HG03159 (cell line): ENCODE results near the gene SRSF12.
"Not testable (repeated sequence)": the region's sequence is repeated elsewhere in the genome, so short reads cannot be mapped to it uniquely, and the experiment has no call there.

ENCODE experiments used
- ATAC-seq: cut with Tn5 transposase; IDR thresholded peaks from one replicate; pipeline ENCODE4 v1.9.1; 2021; ENCODE audit warnings: mild to moderate bottlenecking, moderate library complexity; ENCODE audit not compliant: unreplicated experiment

The SRSF12 gene

DNA sequence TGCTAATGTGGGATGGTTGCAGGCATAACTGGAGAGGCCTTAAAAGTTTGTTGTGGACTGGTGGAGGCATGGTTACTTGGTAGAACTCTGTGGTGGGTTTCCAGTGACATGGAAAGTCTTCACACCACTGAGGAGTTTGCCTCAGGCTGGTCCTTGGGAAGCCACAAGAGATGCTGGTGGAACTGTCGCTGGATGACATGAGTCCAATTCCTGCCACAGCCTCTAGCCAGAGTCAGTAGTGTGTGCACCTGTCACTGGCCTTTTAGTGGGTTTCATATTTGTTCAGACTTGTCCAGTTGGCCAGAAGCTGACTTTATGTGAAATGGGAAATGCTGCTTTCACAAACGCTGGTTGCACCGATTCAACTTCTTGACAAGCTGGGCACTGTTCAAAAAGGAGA is 13.7 kb upstream of the SRSF12 start:
- ATAC-seq: no peak

DNA sequence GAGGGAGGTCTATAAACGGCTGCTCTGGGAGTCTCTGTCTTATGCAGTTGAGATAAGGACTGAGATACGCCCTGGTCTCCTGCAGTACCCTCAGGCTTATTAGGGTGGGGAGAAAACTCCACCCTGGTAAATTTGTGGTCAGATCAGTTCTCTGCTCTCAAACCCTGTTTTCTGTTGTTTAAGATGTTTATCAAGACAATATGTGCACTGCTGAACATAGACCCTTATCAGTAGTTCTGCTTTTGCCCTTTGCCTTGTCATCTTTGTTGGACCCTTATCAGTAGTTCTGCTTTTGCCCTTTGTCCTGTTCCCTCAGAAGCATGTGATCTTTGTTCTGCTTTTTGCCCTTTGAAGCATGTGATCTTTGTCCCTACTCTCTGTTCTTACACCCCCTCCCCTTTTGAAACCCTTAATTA is 10.4 kb upstream of the SRSF12 start:
- ATAC-seq: not testable (repeated sequence)

DNA sequence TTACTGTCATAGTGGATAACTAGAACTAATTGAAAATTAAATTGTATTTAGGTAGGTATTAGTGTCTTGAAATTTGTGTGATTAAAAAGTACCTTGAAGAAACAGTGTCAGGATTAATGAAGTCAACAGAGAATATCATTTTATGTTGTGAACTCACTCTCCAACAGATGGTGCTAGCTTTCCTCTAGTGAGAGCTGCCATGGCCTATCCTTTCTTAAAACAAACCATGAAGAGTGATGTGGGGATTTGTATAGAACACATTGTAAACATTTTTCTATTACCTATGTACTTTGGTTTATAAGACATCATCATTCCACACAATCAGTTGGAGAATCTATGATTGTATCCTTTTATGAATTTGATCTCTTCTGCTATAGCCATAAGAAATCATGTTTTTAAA is 4.8 kb upstream of the SRSF12 start:
- ATAC-seq: no peak

DNA sequence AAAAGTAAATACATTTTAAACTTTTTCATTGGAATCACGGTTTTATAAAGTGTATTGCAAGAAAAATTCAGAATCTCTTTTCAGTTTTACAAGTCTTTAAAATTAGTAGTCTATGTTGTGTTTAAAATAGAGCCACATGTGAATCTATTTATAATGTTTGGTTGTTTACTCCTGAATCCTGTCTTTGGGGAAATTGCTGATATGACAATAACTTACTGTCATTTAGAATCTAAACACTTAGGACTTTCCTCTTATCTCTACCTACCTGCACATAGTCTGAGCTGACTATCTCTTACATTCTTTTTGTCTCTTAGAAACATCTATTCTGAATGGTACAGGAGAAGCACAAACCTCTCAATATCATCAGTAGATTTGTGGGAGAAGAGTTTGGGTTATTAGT is 4.1 kb upstream of the SRSF12 start:
- ATAC-seq: no peak

DNA sequence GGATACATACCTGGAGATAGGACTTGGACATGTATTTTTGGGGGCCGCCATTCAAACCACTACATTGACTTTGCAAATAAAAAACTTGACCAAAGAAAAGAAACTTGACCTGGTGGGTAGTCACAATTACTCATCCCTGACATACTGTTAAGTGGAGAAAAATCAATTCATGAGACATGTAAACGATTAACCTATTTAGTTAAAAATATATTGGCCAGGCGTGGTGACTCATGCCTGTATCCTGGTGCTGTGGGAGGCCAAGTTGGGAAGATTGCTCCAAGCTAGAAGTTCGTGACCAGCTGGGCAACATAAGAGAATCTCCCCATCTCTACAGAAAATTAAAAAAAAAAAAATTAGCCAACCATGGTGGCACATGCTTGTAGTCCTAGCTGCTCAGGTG is 2.5 kb upstream of the SRSF12 start:
- no peak for ATAC-seq

DNA sequence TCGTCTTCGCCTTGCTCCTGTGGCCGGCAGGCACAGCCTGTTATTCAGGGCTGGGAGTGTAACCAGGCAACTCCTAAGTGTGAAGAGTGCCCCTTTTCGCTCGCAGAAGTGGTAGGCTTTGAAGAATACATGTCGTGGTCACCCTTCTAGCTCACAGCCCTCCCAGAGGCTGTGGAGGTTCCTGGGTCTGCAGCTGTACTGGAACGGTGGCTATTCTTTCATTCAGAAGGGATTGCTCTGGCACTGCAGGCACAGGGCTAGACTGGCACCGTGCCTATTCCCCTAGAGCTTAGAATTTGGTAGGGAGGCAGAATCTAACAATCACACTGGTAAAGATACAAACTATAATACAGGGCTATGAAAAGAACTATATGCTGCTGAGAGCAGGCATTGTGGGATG is 1.1 kb upstream of the SRSF12 start:
- ATAC-seq: no peak

DNA sequence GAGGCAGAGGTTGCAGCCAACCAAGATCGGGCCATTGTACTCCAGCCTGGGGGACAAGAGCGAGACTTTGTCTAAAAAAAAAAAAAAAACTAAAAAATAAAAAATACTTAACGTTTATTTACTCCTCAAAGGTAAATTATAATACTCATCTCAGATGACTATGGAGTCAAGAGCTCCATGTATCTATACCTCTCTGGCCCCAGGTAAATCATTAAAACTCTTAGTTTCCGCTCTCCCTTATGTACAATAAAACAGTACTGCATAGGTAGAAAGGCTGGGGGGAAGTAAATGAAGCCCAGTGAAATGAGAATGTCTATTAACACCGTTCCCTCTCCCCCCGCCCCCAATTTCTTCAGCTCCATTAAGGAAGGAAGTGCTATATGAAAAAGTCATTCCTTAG is 1.2 kb downstream of the SRSF12 start:
- no peak for ATAC-seq

DNA sequence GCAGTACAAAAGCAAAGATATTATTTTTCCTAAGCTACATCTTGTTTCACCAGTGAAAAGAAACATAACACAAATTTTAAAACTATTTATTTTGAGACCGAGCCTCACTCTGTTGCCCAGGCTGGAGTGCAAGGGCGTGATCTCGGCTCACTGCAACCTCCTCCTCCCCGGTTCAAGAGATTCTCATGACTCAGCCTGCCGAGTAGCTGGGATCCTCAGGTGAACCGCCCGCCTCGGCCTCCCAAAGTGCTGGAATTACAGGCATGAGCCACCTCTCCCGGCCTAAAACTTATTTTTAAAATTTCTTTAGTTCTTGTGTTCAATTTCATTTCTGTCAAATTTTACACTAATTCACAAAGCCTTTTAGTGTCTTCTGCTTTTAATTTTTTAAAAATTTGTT is 5.9 kb downstream of the SRSF12 start:
- no peak for ATAC-seq

DNA sequence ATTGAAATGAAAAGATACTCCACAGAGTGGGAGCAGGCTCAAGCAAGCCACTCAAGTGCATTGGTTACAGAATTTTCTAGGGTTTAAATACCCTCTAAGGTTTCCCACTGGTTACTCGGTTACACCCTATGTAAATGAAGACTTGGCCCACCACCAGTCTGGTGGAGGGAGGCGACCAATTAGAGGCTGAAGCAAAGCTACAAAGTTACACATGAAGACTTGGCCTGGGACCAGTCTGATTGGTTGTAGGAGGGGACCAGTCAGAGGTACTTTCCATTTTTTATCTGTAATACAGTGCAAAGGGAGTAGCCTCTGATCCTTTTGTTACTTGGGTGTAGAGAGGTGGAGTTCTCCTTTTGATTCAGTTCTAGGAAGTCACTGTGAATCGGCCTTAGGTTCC is 7.6 kb downstream of the SRSF12 start:
- ATAC-seq: no peak

DNA sequence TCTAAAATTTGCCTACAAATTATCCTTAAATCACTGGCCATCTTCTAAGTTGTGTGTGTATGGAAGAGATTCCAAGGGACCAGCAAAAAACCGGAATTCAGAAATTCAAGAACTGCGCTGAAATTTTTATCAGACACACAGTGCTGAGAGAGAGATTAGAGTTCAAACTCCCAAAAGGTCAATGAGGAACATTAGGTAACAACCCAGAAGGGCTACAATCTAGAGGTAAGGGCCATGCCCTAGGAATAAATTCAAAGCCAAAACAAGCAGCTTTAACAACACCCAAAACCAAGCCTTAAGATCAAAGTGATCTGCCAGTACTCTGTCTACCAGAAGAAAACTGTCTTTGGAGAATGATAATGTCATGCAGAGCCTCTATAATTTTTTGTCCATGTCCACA is 17.8 kb downstream of the SRSF12 start:
- ATAC-seq: no peak

- no peak for ATAC-seq
Measured at GRCh38 chr6:89098461-89098860, 19.4 kb downstream of the SRSF12 start.

DNA sequence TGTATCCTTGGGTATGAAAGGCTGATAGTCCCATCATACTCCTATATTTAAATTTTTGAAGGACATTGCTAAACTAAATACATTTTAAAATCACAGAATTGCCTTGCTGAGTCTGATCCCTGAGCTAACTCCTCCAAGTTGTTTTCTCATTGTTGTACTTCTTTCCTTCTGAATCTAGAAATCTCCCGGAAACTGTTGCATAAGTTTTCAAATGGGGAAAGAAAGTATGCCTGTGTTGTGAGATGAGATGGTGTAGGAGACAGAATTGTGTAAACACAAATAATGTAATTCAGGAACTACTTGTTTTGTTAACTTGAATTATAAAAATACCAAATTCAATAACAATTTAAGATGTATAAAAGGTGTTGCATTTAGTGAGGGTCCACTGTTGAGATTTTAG is 30.0 kb downstream of the SRSF12 start:
- no peak for ATAC-seq

GRCh38 chr6:89085409-89086205 is 32.3 kb downstream of the SRSF12 start:
- no peak for ATAC-seq

- ATAC-seq: no peak
Measured at GRCh38 chr6:89084954-89085353, 32.9 kb downstream of the SRSF12 start.

GRCh38 chr6:89084542-89084941 is 33.3 kb downstream of the SRSF12 start:
- ATAC-seq: no peak

DNA sequence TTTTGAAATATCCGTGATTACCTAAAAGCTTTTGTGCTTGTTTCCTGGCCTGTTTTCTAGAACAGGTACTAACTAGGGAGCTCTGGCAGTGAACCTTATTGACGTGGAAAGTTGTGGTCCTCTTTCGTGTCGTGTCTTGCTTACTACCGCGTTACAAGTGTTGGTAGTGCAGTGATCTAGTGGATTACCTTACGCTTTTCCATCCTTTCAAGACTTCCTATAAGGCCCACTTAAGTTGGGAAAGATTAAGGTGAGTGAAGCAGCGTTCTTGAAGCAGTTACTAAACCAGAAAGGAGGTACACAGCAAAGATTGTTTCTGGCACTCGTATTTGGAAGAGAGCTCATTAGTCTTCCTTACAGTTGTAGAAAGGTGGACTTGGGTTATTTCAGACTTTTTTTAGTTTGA is 35.4 kb downstream of the SRSF12 start:
- ATAC-seq: no peak

DNA sequence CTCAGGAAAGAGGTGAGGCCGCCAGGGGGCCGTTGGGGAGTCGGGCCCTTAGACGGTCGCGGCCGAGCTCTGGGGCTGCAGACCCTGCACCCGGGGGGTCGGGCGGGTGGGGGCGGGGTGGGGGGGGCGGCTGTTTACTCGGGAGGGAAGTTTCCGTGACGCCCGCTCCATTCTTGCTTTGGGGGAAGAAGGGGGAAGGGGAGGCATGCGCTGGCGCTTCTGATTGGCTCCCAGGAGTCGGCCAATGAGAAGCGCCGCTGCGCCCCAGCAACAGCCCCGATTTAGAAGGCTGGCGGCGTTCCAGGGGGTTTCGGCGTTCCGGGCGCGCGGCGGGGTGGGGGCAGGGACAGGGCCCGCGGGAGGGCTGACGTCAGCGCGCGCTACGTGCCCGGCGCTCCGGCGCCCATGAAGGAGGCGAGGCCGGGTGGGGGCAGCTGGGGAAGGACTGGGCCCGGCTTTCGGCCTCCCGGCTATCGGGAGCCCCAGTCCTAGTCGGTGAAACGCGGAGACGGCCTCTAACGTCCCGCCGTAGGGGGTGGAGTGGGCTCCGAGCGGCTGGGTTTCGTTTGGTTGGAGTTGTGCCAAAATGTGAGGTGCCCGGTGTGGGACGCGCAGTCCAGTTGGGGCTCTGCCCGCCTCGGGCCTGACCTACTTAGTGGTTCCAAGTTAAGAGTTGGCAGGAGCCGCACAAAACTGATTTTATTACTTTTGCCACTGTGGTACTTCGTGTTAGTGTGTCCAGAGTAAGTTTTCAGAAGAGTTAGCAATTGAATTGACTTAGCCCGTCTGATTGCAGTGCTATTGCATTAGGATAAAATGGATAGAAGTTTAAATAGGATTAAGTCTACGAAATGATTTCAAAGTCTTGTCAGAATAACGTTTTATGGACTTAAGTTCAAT is 36.2 kb downstream of the SRSF12 start:
- peak; percentile 54 for ATAC-seq

DNA sequence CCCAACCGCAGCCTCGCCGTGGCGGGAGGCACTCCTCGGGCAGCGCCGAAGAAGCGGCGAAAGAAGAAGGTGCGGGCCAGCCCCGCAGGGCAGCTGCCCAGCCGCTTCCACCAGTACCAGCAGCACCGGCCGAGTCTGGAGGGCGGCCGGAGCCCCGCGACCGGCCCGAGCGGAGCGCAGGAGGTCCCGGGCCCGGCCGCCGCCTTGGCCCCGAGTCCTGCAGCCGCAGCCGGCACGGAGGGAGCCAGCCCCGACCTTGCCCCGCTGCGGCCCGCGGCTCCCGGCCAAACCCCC is 36.8 kb downstream of the SRSF12 start:
- ATAC-seq: peak; percentile 21

- peak; percentile 76 for ATAC-seq
Measured at GRCh38 chr6:89080281-89081128, 37.4 kb downstream of the SRSF12 start, which contains the start of gene PNRC1. TSS of gene PNRC1 (plus strand) at chr6:89080751. CDS start at chr6:89080895, 144 bp downstream.

- no peak for ATAC-seq
Measured at GRCh38 chr6:89079511-89080234, 38.2 kb downstream of the SRSF12 start.

GRCh38 chr6:89073840-89074239 is 44.0 kb downstream of the SRSF12 start:
- no peak for ATAC-seq
